B cell (primary cell): Measurements from ENCODE around the gene RMDN2.

Experiments used
- CTCF ChIP-seq: fragments of 200-600 bp; IDR thresholded peaks from one replicate; pipeline ENCODE4 v1.8.0; 2022; ENCODE audit warnings: antibody characterized with exemption, mild to moderate bottlenecking
- EZH2 ChIP-seq: IDR thresholded peaks from 2 replicates; pipeline ENCODE4 v1.6.1; 2012; ENCODE audit warnings: borderline replicate concordance, low read depth, mild to moderate bottlenecking, moderate library complexity, low read length; ENCODE audit not compliant: insufficient read depth, poor library complexity, severe bottlenecking

DNA sequence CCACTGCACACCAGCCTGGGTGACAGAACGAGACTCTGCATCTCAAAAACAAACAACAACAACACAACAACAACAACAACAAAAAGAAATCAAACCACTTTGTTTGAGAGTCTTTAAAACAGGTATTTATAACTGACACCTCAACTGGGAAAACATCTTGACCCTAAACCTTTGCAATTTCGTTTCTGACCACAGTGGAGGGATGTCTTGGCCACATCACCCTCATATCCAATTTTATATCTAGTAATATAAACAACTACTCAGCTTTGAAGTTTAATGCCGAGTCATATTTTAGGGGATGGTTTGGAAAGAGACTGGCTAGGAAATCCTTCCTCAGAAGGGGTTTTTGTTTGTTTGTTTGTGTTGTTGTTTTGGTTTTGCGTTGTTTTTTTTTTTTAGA lies 37.8 kb upstream of the RMDN2 start:
- no peak for TF ChIP-seq CTCF
- TF ChIP-seq EZH2 = no peak
